RWPE1 (cell line): ENCODE results near the gene DMC1.
"Not testable (repeated sequence)": the region's sequence is repeated elsewhere in the genome, so short reads cannot be mapped to it uniquely, and the experiment has no call there.

Experiments used
- CTCF ChIA-PET: fragments of 350-600 bp; sonication (Branson Sonifier 250); formaldehyde crosslinking; extraction: SDS; loops from one replicate; lab custom pipeline; 2021; lab: Yijun Ruan, JAX
- POLR2A ChIA-PET: fragments of 400-600 bp; formaldehyde crosslinking; extraction: SDS; loops from one replicate; lab custom pipeline; 2020; ENCODE audit warnings: antibody characterized with exemption; ENCODE audit not compliant: low non-redundant PET; lab: Yijun Ruan, JAX
- DNase-seq: peaks from one replicate; pipeline ENCODE4 v3.0.0; 2012; ENCODE audit warnings: low spot score
- H3K27ac ChIP-seq: fragments of 450-650 bp; 2 replicates; pipeline ENCODE4 v1.5.1; 2017
- TF ChIP-seq, protein P1 (sequence below): fragments of 450-650 bp; conservative IDR thresholded peaks from 2 replicates; pipeline ENCODE4 v1.5.1; 2017; ENCODE audit warnings: low read depth, mild to moderate bottlenecking

The DMC1 gene

DNA sequence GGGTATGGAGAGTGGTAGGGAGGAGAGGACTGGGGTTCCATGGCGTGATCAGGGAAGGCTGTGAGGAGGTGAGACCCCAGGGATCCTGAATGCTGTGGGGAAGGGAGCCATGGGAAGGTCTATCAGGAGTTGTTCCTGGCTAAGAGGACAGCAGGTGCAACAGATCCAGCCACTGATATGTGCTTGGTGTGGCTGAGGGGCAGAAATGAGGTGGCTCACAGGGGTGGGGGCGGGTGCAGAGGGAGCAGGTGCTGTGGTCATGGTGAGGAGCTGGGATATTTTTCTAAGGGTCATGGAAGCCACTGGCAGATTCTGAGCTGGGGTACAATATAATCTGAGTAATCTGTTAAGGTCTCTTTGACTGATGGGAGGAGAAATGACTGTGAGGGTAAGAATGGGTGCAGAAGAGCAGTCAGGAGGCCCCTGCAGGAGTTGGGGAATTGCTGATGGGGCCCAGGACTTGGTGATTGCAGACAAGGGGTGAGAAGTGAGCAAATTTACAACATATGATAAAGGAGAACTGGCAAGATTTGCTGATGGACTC lies 31.3 kb upstream of the DMC1 start:
- TF ChIP-seq, protein P1, sequence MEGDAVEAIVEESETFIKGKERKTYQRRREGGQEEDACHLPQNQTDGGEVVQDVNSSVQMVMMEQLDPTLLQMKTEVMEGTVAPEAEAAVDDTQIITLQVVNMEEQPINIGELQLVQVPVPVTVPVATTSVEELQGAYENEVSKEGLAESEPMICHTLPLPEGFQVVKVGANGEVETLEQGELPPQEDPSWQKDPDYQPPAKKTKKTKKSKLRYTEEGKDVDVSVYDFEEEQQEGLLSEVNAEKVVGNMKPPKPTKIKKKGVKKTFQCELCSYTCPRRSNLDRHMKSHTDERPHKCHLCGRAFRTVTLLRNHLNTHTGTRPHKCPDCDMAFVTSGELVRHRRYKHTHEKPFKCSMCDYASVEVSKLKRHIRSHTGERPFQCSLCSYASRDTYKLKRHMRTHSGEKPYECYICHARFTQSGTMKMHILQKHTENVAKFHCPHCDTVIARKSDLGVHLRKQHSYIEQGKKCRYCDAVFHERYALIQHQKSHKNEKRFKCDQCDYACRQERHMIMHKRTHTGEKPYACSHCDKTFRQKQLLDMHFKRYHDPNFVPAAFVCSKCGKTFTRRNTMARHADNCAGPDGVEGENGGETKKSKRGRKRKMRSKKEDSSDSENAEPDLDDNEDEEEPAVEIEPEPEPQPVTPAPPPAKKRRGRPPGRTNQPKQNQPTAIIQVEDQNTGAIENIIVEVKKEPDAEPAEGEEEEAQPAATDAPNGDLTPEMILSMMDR, result no peak
- ChIA-PET CTCF (no interaction called here), POLR2A (interaction anchor here (0.6 kb wide), 1 partner anchor 851 kb away, joined by 6 read pairs; no protein-coding TSS in a partner anchor)
- DNase-seq, result no peak
- no peak overlapping the region for H3K27ac ChIP-seq

DNA sequence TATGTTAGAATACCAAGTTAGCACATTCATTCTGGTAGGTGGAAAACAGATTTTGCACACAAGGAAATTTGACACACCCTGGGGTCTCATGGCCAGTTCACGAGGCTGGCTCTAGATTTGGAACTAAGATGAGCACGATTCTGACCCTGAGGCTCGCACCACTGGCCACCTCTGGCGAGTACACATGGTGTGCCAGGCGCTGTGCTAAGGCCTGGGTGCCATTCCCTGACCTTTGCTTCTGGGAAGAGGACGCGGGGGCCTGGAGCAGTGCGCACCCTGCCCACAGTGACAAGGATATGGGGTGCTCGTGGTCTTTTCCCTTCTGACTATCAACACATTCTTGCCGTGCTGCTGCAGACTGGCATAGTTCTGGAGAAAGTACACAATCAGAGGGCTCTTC lies 29.5 kb upstream of the DMC1 start:
- TF ChIP-seq, protein P1, result no peak
- no peak overlapping the region for H3K27ac ChIP-seq
- ChIA-PET POLR2A (no interaction called here), CTCF (no interaction called here)
- no peak for DNase-seq

DNA sequence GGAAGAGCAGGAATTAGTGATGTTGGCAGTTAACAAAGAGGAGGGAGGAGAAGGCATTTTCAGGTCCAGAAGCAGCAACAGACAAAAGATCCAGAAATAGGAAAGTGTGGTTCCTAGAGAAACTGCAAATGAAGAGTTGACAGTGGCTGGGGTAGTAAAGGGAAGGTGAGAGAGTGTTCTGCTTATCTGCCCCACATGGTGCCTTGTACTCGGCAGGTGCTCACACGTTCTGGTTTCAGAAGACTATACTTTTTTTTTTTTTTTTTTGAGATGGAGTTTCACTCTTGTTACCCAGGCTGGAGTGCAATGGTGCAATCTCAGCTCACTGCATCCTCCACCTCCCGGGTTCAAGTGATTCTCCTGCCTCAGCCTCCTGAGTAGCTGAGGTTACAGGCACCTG lies 12.9 kb upstream of the DMC1 start:
- POLR2A ChIA-PET, H3K27ac ChIP-seq, DNase-seq: not testable (repeated sequence)
- CTCF ChIA-PET, result interaction anchor here (0.7 kb wide), 1 partner anchor 26 kb away, joined by 4 read pairs; no protein-coding TSS in a partner anchor

DNA sequence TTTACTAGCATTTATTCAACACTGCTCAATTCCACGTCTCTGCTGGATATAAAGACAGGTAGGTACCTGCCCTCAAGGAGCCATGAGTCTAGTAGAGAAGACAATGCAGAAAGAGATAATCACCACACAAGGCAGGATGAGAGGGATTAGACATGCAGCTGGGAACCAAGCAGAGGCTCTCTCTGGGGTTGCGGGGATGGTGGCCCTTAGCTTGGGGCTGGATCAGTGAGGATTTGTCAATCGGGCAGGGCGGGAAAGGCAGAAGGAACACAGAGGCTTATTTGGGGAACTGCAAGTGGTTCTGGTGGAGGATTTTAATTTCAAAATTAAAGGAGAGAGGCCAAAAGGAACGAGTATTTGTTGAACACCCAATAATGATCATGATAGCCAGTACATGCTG lies 8.5 kb upstream of the DMC1 start:
- TF ChIP-seq, protein P1, result no peak
- DNase-seq, result no peak
- CTCF ChIA-PET, result no interaction called here
- POLR2A ChIA-PET, result no interaction called here
- no peak overlapping the region for H3K27ac ChIP-seq

DNA sequence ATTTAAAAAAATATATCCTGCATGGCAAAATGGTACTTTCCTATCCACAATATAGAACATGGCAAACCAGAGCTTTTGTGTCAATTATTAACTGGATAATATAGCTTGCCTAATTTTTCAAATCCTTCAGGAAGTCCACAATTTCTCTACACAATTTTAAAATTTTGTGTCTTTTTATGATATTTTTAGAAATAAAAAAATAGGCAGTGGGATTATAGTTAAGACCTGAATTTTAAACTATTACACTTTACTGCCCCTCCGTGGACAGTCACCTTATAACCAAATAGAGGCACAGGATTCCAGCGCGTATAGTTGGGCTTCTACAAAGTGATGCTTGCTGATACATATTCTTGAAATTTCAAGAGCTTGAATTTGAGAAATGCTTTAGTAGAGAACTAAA lies 2.1 kb upstream of the DMC1 start:
- TF ChIP-seq, protein P1, result peak; percentile 61
- DNase-seq, result peak; percentile 28
- POLR2A ChIA-PET, result no interaction called here
- CTCF ChIA-PET, result interaction anchor here (0.6 to 1.1 kb wide), 4 partner anchors 129 to 520 kb away, joined by 3 to 7 read pairs (median 4); no protein-coding TSS in a partner anchor
- no peak overlapping the region for H3K27ac ChIP-seq

DNA sequence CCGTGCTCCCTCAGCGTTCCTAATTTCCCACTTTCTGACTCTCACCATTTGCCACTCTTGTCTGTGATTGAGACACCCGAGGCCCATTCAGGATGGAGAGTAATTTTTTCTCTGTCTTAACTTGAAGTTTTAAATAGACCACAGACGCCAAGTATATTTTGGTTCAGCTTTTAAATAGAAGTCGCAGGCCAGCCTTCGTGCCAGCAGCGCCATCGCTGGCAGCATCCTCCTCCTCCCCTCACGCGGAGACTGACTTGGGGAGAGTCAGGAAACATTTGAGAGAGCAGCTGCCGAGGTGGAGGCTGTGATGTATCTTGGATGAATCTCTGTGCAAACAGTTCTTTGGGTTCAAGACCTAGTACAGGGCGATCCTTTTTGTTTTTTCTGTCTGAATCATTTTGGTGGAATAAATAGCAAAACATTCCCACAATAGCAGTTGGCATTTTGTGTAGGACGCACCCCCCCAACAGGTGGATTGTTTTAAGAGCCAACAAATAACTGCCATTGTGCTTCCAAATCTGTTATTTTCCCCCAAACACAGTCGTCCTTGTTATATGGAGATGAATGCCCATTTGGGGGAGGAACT lies 889 bp upstream of the DMC1 start:
- peak; percentile 3 for DNase-seq
- CTCF ChIA-PET, result interaction anchor here (0.6 to 0.7 kb wide), 2 partner anchors 52 to 106 kb away, joined by 3 read pairs; no protein-coding TSS in a partner anchor

More for the DNA sequence above, 889 bp upstream of the DMC1 start:
- TF ChIP-seq, protein P1, result no peak; the same call in 1 of the 2 replicates
- POLR2A ChIA-PET, result no interaction called here
- H3K27ac ChIP-seq, result peak overlapping the region; percentile 78
